ENCODE measurements around the gene SPON1. TPM values are rescaled to one million over a fixed set of nuclear protein-coding genes. Genes with fewer than 3 reads are reported as not detected.

The SPON1 gene
- total and polyA plus RNA-seq, 2 of the 8 experiments (the other 6 are each of a cell fraction or from before 2014, with no cell fraction given) = 1.5 to 5.4 TPM

DNA sequence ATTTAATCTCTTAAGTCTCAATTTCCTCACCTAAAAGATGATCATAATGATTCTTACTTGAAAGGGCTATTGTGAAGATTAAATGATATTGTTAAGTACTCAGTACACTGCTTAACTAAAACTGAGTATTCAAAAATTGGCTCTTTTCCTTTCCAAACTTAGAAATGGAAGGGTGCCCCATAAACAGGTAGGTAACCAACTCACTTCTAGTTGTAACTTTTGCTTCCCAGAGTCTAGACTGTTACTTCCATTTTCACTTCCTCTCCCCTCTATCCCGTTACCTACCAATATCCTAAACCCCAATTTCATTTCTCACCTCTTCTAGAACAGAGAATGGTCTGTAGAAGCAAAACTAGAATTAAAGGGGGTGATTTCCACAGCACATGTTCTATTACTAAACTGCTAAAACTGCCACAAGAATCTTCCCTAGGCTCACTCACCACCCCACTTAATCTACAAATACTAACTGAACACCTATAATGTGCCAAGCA is 346.4 kb downstream of the SPON1 start (continued):
- TF ChIP-seq CHD1 (IDR thresholded peaks at IDR 0.05; ENCODE audit: low read depth, low read length) = no peak
- no peak for TF ChIP-seq EGR1 (IDR thresholded peaks at IDR 0.05; ENCODE audit: borderline replicate concordance, low read depth, low read length)
- no peak for TF ChIP-seq RFX5 (IDR thresholded peaks at IDR 0.05; ENCODE audit: borderline replicate concordance, low read depth, low read length)
- TF ChIP-seq CHD7 (IDR thresholded peaks at IDR 0.05; ENCODE audit: insufficient replicate concordance, low read length) = no peak
- TF ChIP-seq ZNF274 (IDR thresholded peaks at IDR 0.05; ENCODE audit: borderline replicate concordance, extremely low read depth, low read length) = no peak
